Measurements from ENCODE around the gene LCE7A. TPM values are rescaled to one million over a fixed set of nuclear protein-coding genes. Genes with fewer than 3 reads are reported as not detected.

LCE7A gene, protein sequence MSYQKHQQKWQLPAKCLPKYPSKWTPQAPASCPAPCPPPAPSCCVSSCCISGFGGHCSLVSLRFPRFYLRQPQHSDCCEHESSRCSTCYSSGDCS
- total RNA-seq (2021) (not detected in 3 replicates), Bru-seq, nascent RNA (not detected)
- long read RNA-seq, experiment 1: 0 reads
- long read RNA-seq, experiment 2: 0 reads
- long read RNA-seq, experiment 3: 0 reads

DNA sequence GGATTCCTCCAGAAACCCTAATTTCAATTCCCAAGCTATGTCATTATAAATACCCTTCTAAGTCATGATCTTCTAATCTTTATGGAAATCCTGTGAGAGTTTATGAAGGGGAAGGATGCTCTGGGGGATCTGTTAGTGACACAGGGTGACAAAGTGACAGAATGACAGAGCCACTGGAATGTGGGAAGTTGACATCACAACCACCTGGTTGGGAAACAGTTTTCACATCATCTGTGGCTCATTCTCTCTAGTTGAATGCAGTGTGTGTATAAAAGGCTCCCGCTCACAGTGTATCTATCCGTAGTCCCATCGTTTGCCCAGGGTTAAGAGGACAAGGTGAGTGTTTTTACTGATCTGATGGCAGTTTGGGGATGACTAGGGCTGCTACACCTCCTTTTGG lies at the start of gene LCE7A:
Gene LCE7A (plus strand): TSS at position 301 of the 400 bp plus-strand sequence. CDS start 702 bp downstream, outside the sequence.
- no peak for ATAC-seq
- CTCF ChIA-PET: no interaction called here
- POLR2A ChIA-PET: no interaction called here

DNA sequence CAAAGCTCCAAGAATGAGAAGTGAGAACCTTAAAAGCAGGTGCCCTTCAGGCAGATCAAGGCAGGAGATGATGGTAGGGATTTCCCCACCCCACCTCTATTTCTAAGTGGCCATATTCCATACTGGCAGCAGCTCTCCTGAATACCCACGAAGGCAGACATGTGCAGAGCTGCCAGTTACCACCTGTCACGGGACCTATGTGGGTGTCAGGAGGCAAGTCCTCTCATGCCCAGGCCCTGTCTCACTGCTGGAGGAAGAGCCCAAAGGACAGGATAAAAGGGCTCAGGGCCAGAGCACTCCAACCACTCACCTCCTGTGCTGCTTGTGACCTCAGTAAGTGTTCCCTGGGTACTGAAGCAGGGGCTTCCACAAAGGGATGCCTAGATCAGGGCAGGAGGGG lies 48.7 kb upstream of the LCE7A start:
- DNase-seq (ENCODE audit: low spot score): no peak
- Mint-ChIP-seq H3K27ac (no peak overlapping the region), H3K27me3 (ENCODE audit: low read depth) (peaks cover 6% of the 10 kb centered on the region), H3K9me3 (peaks cover 84% of the 10 kb centered on the region), H3K4me3 (no peak overlapping the region), H3K4me1 (no peaks in the 10 kb centered on the region), H3K36me3 (peaks cover 59% of the 10 kb centered on the region)
- TF ChIP-seq NFATC4 (CRISPR knock-in tag; IDR thresholded peaks at IDR 0.05) (no peak), SMAD3 (CRISPR knock-in tag; IDR thresholded peaks at IDR 0.05; ENCODE audit: borderline replicate concordance) (no peak), ZNF232 (CRISPR knock-in tag; IDR thresholded peaks at IDR 0.05) (no peak), NFE2L1 (CRISPR knock-in tag; IDR thresholded peaks at IDR 0.05) (no peak), FOXJ3 (CRISPR knock-in tag; IDR thresholded peaks at IDR 0.05; ENCODE audit: borderline replicate concordance) (no peak)
- TF ChIP-seq, protein P1, sequence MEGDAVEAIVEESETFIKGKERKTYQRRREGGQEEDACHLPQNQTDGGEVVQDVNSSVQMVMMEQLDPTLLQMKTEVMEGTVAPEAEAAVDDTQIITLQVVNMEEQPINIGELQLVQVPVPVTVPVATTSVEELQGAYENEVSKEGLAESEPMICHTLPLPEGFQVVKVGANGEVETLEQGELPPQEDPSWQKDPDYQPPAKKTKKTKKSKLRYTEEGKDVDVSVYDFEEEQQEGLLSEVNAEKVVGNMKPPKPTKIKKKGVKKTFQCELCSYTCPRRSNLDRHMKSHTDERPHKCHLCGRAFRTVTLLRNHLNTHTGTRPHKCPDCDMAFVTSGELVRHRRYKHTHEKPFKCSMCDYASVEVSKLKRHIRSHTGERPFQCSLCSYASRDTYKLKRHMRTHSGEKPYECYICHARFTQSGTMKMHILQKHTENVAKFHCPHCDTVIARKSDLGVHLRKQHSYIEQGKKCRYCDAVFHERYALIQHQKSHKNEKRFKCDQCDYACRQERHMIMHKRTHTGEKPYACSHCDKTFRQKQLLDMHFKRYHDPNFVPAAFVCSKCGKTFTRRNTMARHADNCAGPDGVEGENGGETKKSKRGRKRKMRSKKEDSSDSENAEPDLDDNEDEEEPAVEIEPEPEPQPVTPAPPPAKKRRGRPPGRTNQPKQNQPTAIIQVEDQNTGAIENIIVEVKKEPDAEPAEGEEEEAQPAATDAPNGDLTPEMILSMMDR (IDR thresholded peaks at IDR 0.05): no peak
- ChIA-PET CTCF (no interaction called here), POLR2A (no interaction called here)
- ATAC-seq: no peak

More for the DNA sequence above, at the start of gene LCE7A:
- peaks cover 86% of the 10 kb centered on the region for H3K9me3 Mint-ChIP-seq
- H3K27ac Mint-ChIP-seq: no peak within 1 kb of the TSS
- peaks cover 10% of the 10 kb centered on the region; the same call in 1 of the 2 replicates for H3K27me3 Mint-ChIP-seq (ENCODE audit: low read depth)
- no peak for DNase-seq (ENCODE audit: low spot score)
- H3K4me3 Mint-ChIP-seq: no peak within 1 kb of the TSS
- H3K4me1 Mint-ChIP-seq: no peaks in the 10 kb centered on the region
- H3K36me3 Mint-ChIP-seq: peaks cover 62% of the 10 kb centered on the region
- TF ChIP-seq, protein P2, sequence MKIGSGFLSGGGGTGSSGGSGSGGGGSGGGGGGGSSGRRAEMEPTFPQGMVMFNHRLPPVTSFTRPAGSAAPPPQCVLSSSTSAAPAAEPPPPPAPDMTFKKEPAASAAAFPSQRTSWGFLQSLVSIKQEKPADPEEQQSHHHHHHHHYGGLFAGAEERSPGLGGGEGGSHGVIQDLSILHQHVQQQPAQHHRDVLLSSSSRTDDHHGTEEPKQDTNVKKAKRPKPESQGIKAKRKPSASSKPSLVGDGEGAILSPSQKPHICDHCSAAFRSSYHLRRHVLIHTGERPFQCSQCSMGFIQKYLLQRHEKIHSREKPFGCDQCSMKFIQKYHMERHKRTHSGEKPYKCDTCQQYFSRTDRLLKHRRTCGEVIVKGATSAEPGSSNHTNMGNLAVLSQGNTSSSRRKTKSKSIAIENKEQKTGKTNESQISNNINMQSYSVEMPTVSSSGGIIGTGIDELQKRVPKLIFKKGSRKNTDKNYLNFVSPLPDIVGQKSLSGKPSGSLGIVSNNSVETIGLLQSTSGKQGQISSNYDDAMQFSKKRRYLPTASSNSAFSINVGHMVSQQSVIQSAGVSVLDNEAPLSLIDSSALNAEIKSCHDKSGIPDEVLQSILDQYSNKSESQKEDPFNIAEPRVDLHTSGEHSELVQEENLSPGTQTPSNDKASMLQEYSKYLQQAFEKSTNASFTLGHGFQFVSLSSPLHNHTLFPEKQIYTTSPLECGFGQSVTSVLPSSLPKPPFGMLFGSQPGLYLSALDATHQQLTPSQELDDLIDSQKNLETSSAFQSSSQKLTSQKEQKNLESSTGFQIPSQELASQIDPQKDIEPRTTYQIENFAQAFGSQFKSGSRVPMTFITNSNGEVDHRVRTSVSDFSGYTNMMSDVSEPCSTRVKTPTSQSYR (CRISPR knock-in tag; IDR thresholded peaks at IDR 0.05): no peak
- TF ChIP-seq, protein P3, sequence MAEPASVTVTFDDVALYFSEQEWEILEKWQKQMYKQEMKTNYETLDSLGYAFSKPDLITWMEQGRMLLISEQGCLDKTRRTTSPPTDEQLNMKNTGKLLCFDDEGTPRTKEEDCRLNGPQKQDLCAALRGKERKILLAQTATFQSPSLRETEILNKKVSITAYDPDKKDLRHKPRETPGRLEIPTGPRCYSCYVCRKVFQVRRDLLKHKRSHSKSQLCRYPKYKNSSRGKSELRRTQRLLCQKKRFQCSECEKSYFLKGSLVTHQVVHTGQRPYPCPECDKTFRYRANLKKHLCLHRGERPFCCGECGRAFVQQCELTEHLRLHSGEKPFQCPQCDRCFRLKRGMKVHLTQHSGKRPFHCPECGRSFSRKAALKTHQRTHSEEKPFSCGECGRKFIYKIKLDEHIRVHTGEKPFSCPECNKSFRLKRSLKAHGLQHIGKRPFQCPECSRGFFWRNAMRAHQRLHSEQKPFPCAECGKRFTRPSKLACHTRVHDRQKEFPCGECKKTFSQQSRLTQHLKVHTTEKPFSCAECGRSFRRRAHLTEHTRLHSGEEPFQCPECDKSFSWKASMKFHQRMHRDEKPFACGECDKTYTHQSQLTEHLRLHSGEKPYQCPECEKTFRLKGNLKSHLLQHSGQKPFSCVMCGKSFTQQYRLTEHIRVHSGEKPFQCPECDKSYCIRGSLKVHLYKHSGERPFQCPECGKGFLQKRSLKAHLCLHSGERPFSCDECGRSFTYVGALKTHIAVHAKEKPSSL (CRISPR knock-in tag; conservative IDR thresholded peaks at IDR 0.05): no peak
- TF ChIP-seq, protein P4, sequence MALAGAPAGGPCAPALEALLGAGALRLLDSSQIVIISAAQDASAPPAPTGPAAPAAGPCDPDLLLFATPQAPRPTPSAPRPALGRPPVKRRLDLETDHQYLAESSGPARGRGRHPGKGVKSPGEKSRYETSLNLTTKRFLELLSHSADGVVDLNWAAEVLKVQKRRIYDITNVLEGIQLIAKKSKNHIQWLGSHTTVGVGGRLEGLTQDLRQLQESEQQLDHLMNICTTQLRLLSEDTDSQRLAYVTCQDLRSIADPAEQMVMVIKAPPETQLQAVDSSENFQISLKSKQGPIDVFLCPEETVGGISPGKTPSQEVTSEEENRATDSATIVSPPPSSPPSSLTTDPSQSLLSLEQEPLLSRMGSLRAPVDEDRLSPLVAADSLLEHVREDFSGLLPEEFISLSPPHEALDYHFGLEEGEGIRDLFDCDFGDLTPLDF (CRISPR knock-in tag; IDR thresholded peaks at IDR 0.05): no peak

DNA sequence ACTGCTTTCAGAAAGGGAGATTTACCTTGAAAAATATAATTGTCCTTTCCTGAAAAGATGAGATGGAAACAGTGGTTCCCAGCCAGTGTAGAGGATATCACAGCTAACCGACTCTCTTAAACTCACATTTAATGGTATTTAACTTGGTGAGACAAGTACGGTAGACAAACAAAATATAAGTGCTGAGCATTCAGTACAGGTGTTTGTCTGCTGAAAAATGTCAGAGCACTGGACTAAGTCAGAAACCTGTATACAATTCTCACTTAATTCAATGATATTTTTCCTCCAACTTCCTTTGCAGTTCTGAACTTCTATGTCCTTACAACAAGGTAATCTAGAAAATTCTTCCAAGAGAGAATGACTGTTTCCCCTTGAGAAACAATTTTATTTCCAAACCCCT lies 48.1 kb upstream of the LCE7A start, which contains the start of gene LCE1B:
Gene LCE1B (plus strand): TSS at position 301 of the 400 bp plus-strand sequence. CDS start 476 bp downstream, outside the sequence.
- Mint-ChIP-seq H3K36me3 (peaks cover 58% of the 10 kb centered on the region), H3K27me3 (ENCODE audit: low read depth) (peaks cover 6% of the 10 kb centered on the region), H3K27ac (no peak within 1 kb of the TSS), H3K4me3 (no peak within 1 kb of the TSS), H3K9me3 (peaks cover 81% of the 10 kb centered on the region), H3K4me1 (no peaks in the 10 kb centered on the region)
- no peak for DNase-seq (ENCODE audit: low spot score)
- ChIA-PET POLR2A (no interaction called here), CTCF (no interaction called here)
- no peak for ATAC-seq
- TF ChIP-seq TEAD4 (CRISPR knock-in tag; IDR thresholded peaks at IDR 0.05): no peak
- TF ChIP-seq, protein P5, sequence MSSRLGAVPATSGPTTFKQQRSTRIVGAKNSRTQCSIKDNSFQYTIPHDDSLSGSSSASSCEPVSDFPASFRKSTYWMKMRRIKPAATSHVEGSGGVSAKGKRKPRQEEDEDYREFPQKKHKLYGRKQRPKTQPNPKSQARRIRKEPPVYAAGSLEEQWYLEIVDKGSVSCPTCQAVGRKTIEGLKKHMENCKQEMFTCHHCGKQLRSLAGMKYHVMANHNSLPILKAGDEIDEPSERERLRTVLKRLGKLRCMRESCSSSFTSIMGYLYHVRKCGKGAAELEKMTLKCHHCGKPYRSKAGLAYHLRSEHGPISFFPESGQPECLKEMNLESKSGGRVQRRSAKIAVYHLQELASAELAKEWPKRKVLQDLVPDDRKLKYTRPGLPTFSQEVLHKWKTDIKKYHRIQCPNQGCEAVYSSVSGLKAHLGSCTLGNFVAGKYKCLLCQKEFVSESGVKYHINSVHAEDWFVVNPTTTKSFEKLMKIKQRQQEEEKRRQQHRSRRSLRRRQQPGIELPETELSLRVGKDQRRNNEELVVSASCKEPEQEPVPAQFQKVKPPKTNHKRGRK (CRISPR knock-in tag; IDR thresholded peaks at IDR 0.05; ENCODE audit: borderline replicate concordance): no peak
- no peak for TF ChIP-seq ZNF263 (CRISPR knock-in tag; IDR thresholded peaks at IDR 0.05; ENCODE audit: low read depth)
- TF ChIP-seq JAZF1 (CRISPR knock-in tag; IDR thresholded peaks at IDR 0.05): no peak
- no peak for TF ChIP-seq ETV6 (CRISPR knock-in tag; IDR thresholded peaks at IDR 0.05)
- TF ChIP-seq CBFB (CRISPR knock-in tag; IDR thresholded peaks at IDR 0.05; ENCODE audit: low read depth): no peak
- TF ChIP-seq SP1 (CRISPR knock-in tag; conservative IDR thresholded peaks at IDR 0.05): no peak
- no peak for TF ChIP-seq FOXP1 (CRISPR knock-in tag; IDR thresholded peaks at IDR 0.05; ENCODE audit: borderline replicate concordance)
- TF ChIP-seq FOXJ3 (CRISPR knock-in tag; IDR thresholded peaks at IDR 0.05; ENCODE audit: borderline replicate concordance): no peak
- TF ChIP-seq, protein P6, sequence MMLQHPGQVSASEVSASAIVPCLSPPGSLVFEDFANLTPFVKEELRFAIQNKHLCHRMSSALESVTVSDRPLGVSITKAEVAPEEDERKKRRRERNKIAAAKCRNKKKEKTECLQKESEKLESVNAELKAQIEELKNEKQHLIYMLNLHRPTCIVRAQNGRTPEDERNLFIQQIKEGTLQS (CRISPR knock-in tag; conservative IDR thresholded peaks at IDR 0.05): no peak
- no peak for TF ChIP-seq NR1H2 (CRISPR knock-in tag; IDR thresholded peaks at IDR 0.05)
- no peak for TF ChIP-seq ZNF317 (CRISPR knock-in tag; IDR thresholded peaks at IDR 0.05; ENCODE audit: borderline replicate concordance, low read depth)
- TF ChIP-seq OVOL2 (CRISPR knock-in tag; IDR thresholded peaks at IDR 0.05; ENCODE audit: borderline replicate concordance): no peak
- TF ChIP-seq ZBTB21 (CRISPR knock-in tag; IDR thresholded peaks at IDR 0.05; ENCODE audit: borderline replicate concordance): no peak

All from WTC11 (cell line).